HUES48 (cell line): ENCODE data around the gene AVPR1B.

Experiments used
- H3K27ac ChIP-seq: one replicate; pipeline ENCODE4 v1.7.0; 2013; ENCODE audit warnings: low read depth, low read length, inconsistent platforms
- H3K27me3 ChIP-seq: 2 replicates; pipeline ENCODE4 v1.6.1; 2013; ENCODE audit warnings: mild to moderate bottlenecking, low read length; ENCODE audit not compliant: control insufficient read depth, insufficient read depth
- H3K36me3 ChIP-seq: 2 replicates; pipeline ENCODE4 v1.6.1; 2013; ENCODE audit warnings: low read length; ENCODE audit not compliant: control insufficient read depth, insufficient read depth
- H3K4me1 ChIP-seq: 2 replicates; pipeline ENCODE4 v1.6.1; 2013; ENCODE audit warnings: mild to moderate bottlenecking, low read length; ENCODE audit not compliant: control insufficient read depth, insufficient read depth
- H3K4me3 ChIP-seq: 2 replicates; pipeline ENCODE4 v1.5.1; 2013; ENCODE audit warnings: mild to moderate bottlenecking, low read depth, low read length
- H3K9ac ChIP-seq: 2 replicates; pipeline ENCODE4 v1.6.1; 2013; ENCODE audit warnings: mild to moderate bottlenecking, low read depth, low read length, moderate library complexity
- H3K9me3 ChIP-seq: 2 replicates; pipeline ENCODE4 v1.6.1; 2013; ENCODE audit warnings: low read length; ENCODE audit not compliant: control insufficient read depth, insufficient read depth

The AVPR1B gene

GRCh38 chr1:206111271-206111927, 5.8 kb downstream of the AVPR1B start:
- H3K36me3 ChIP-seq = no peaks in the 10 kb centered on the region
- no peak overlapping the region for H3K9ac ChIP-seq
- peaks cover 5% of the 10 kb centered on the region for H3K27me3 ChIP-seq
- H3K4me3 ChIP-seq = no peak overlapping the region
- H3K4me1 ChIP-seq = no peaks in the 10 kb centered on the region
- no peaks in the 10 kb centered on the region for H3K9me3 ChIP-seq
- no peak overlapping the region for H3K27ac ChIP-seq

- H3K4me1 ChIP-seq = no peaks in the 10 kb centered on the region
- no peaks in the 10 kb centered on the region for H3K36me3 ChIP-seq
- no peak overlapping the region for H3K4me3 ChIP-seq
- H3K9ac ChIP-seq = no peak overlapping the region
- no peaks in the 10 kb centered on the region for H3K9me3 ChIP-seq
- H3K27ac ChIP-seq = no peak overlapping the region
- peaks cover 4% of the 10 kb centered on the region; the same call in 1 of the 2 replicates for H3K27me3 ChIP-seq
Observed at GRCh38 chr1:206110820-206111219, 6.4 kb downstream of the AVPR1B start.

- Histone ChIP-seq H3K4me3 (no peak overlapping the region), H3K9me3 (no peaks in the 10 kb centered on the region), H3K27me3 (no peaks in the 10 kb centered on the region), H3K4me1 (no peaks in the 10 kb centered on the region), H3K36me3 (no peaks in the 10 kb centered on the region), H3K27ac (no peak overlapping the region), H3K9ac (no peak overlapping the region)
Observed at GRCh38 chr1:206110161-206110560, 7.0 kb downstream of the AVPR1B start.

- H3K27ac ChIP-seq = no peak overlapping the region
- no peak overlapping the region for H3K9ac ChIP-seq
- no peak overlapping the region for H3K4me3 ChIP-seq
- no peaks in the 10 kb centered on the region for H3K4me1 ChIP-seq
- H3K36me3 ChIP-seq = no peaks in the 10 kb centered on the region
- no peaks in the 10 kb centered on the region for H3K27me3 ChIP-seq
- no peaks in the 10 kb centered on the region for H3K9me3 ChIP-seq
Observed at GRCh38 chr1:206109718-206110117, 7.5 kb downstream of the AVPR1B start.

GRCh38 chr1:206108635-206109034, 8.6 kb downstream of the AVPR1B start:
- H3K4me3 ChIP-seq = no peak overlapping the region
- no peaks in the 10 kb centered on the region for H3K9me3 ChIP-seq
- H3K27ac ChIP-seq = no peak overlapping the region
- no peaks in the 10 kb centered on the region for H3K27me3 ChIP-seq
- H3K9ac ChIP-seq = no peak overlapping the region
- H3K4me1 ChIP-seq = no peaks in the 10 kb centered on the region
- H3K36me3 ChIP-seq = no peaks in the 10 kb centered on the region

- Histone ChIP-seq H3K9ac (no peak overlapping the region), H3K36me3 (no peaks in the 10 kb centered on the region), H3K27ac (no peak overlapping the region), H3K9me3 (no peaks in the 10 kb centered on the region), H3K4me3 (no peak overlapping the region), H3K27me3 (no peaks in the 10 kb centered on the region), H3K4me1 (no peaks in the 10 kb centered on the region)
Observed at GRCh38 chr1:206107168-206107544, 10.0 kb downstream of the AVPR1B start.

GRCh38 chr1:206106328-206107167, 10.6 kb downstream of the AVPR1B start:
- Histone ChIP-seq H3K9ac (no peak overlapping the region), H3K27ac (no peak overlapping the region), H3K9me3 (no peaks in the 10 kb centered on the region), H3K36me3 (no peaks in the 10 kb centered on the region), H3K4me3 (no peak overlapping the region), H3K4me1 (no peaks in the 10 kb centered on the region), H3K27me3 (no peaks in the 10 kb centered on the region)

- H3K9me3 ChIP-seq = no peaks in the 10 kb centered on the region
- H3K4me1 ChIP-seq = no peaks in the 10 kb centered on the region
- H3K4me3 ChIP-seq = no peak overlapping the region
- H3K9ac ChIP-seq = no peak overlapping the region
- no peaks in the 10 kb centered on the region for H3K36me3 ChIP-seq
- no peaks in the 10 kb centered on the region for H3K27me3 ChIP-seq
- no peak overlapping the region for H3K27ac ChIP-seq
Observed at GRCh38 chr1:206105464-206105995, 11.7 kb downstream of the AVPR1B start.

- no peak overlapping the region for H3K27ac ChIP-seq
- no peaks in the 10 kb centered on the region for H3K4me1 ChIP-seq
- no peaks in the 10 kb centered on the region for H3K36me3 ChIP-seq
- H3K9me3 ChIP-seq = no peaks in the 10 kb centered on the region
- H3K9ac ChIP-seq = no peak overlapping the region
- H3K4me3 ChIP-seq = no peak overlapping the region
- H3K27me3 ChIP-seq = no peaks in the 10 kb centered on the region
Observed at GRCh38 chr1:206103979-206104378, 13.2 kb downstream of the AVPR1B start.

- no peak overlapping the region for H3K9ac ChIP-seq
- no peaks in the 10 kb centered on the region for H3K9me3 ChIP-seq
- H3K4me1 ChIP-seq = no peaks in the 10 kb centered on the region
- no peak overlapping the region for H3K27ac ChIP-seq
- no peaks in the 10 kb centered on the region; the same call in 1 of the 2 replicates for H3K27me3 ChIP-seq
- H3K36me3 ChIP-seq = no peaks in the 10 kb centered on the region
- no peak overlapping the region for H3K4me3 ChIP-seq
Observed at GRCh38 chr1:206102292-206102936, 14.8 kb downstream of the AVPR1B start.
